Posterior vena cava (tissue), 2 donors: Measurements from ENCODE around the gene C3orf22. TPM values are rescaled to one million over a fixed set of nuclear protein-coding genes. Genes with fewer than 3 reads are reported as not detected.

Source experiments
- DNase-seq: peaks from one replicate; pipeline ENCODE4 v3.0.0-alpha.2; 2020; ENCODE audit warnings: low spot score
- intact Hi-C, 2 donors: fragments of 100-400 bp; cut with DNase I; formaldehyde crosslinking; loops; one replicate each; pipeline versions ENCODE4 v1.14.1 to v1.14.2; 2022 to 2023
- total RNA-seq, 2 donors: library from RNA; stranded (reverse); fragmentation: NEBNext Ultra II Directional; extraction: Animal tissue kit (Norgen Biotek cat#: 25700); gene quantifications; one replicate each; pipeline ENCODE4 v1.2.1, GENCODE V29; 2021
- donor health status: DM: yes; HTN: yes; CAD: no.
- donor health status: DM: yes; HTN: yes; CAD: no.

The C3orf22 gene
- total RNA-seq, 2 donors from 2014 or later, result not detected

DNA sequence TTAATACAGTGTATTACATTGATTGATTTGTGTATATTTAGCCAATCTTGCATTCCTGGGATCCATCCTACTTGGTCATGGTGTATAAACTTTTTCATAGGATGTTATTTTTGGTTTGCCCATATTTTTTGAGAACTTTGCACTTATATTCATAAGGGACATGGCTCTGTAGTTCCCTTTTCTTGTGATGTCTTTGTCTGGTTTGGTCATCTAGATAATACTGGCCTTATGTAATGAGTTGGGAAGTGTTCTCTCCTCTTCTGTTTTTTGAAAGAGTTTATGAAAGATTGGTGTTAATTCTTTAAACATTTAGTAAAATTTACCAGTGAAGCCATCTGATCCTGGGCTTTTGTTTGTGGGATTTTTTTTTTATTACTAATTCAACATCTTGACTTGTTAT, 25.2 kb downstream of the C3orf22 start:
- DNase-seq, result no peak
- intact Hi-C loops, result no loop called here

DNA sequence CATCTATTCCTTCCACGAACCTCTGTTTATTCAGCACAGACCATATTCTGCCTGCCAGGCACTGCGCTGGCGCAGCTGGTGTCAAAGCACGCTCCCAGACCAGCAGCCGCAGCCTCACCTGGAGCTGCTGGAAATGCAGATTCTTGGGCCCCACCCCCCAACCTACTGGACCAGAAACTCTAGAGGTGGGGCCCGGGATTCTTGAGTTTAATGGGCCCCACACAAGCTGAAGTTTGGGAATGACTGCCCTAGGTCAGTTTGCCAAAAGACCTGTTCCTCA, 27.7 kb downstream of the C3orf22 start:
- intact Hi-C loops, result no loop called here
- DNase-seq, result peak; percentile 59

DNA sequence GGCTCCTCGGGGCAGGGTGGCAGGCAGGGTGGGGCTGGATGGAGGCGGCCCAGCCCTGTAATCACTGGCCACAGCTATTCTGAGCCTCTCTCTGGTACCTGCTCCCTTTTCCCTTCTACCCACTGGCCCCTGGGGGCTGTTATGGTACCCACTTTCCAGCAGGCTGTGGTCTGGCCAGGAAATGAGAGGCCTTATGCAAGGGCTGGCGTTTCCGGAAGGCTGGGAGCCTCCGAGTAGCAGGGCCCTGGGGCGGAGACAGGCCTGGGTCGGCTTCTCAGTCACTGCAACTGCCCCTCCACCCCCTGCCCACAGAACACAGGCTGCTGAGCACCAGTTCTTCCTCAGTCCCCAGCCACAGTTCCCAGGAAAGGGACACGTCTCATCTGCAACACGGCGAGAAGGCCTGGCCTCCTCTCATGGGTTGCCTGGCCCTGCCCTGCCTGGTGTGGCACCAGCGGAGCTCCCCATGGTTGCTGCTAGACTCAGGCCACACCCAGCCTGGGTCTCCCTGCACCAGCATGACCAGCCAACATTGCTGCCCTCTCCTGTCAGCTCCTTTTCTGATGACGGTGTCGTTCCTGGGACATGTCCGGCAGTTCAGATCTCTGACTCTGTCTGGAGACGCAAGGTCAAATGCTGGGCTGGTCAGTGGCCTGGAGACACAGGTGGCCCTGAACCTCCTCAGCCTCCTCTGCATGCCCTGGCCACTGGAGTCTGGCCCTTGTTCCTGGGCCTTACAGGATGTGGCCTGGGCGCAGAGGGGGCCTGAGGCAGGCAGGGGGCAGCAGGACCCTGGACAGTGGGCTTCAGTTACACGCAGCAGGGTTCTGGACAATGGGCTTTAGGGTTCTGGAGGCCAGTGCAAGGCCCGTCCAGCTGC, 28.3 kb downstream of the C3orf22 start:
- DNase-seq, result peak; percentile 90
- intact Hi-C loops, result no loop called here

DNA sequence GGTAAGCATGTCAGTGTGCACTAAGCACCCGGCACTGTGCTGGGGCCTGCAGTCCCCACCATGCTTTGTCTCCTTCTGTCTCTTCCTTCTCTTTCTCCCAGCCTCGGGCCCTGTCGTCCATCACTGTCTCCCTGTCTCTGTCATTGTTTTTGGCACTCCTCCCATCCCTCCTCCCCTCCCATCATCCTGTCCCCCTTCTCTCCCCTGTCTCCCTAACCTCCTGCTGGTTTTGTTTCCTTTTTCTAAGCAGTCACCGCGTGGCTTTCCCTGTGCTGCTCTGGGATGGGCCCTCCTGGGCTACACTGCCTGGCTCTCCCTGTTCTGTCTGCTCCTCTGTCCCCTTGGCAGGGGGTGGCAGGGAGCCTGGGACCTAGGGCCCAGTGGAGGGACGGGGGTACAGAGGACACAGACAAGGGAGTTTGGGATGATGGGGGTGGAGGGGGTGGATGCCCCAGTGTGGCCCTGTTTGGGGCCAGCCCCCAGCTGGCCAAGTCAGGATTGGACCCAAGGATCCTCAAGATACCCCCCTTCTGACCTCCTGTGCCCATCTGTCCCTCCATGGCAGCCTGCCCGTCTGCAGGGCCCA, 29.1 kb downstream of the C3orf22 start:
- DNase-seq, result peak; percentile 70
- intact Hi-C loops, result loop anchor here in 1 of 2 donors (10.0 kb wide), 1 partner anchor 1005 kb away; no protein-coding TSS in a partner anchor

DNA sequence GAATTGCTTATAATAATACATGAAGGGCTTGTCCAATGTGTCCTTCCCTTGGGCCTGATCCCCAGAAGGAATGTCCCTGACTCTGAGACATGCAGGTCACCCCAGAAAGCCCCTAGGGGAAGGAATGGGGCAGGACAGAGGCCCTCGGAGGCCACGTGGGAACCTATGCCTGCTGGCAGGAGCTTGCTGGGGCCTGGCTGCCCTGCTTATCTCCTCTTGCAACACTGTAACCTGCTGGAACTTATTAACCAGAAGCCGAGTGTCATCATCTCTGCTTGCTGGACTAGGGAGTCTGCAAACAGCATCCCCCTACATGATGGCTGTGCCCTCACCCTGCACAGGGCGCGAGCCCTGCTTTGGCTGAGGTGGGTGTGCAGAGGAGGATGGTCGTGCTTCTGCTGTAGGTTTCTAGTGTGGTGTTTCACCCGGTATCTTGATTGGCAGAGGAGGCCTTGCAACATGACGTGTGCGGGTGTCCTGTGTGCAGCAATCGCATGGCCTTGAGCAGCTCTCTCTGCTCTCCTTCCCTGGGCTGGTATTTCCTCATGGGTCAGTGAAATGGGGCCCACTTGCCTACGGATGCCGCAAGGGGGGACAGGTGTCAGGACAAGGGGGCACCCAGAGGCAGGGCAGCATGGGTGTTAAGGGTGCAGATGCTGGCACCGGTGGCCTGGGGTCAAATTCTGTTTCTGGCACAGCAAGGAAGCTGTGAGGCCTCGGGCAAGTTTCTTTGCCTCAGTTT, 29.8 kb downstream of the C3orf22 start:
- intact Hi-C loops, result loop anchor here in 1 of 2 donors (10.0 kb wide), 1 partner anchor 1006 kb away; no protein-coding TSS in a partner anchor

DNA sequence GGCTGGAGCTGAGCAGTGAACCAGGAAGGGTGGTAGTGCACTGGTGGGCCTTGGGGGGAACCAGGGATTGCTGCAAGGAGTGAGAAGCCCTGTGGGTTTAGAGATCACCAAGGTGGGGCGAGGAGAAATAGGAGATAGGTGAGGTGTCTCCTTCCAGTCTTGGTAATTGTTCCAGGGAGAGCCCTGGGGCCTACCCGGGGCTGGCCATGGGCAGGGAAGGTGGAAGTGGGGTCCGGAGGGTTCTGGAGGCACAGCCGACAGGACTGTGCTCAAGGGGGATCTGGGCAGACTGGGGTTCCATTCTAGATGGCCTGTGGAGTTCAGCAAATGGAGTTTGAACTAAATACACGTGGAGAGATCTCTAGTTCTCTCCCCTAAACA, 30.3 kb downstream of the C3orf22 start:
- peak; percentile 38 for DNase-seq
- intact Hi-C loops, result loop anchor here in 1 of 2 donors (10.0 kb wide), 1 partner anchor 1006 kb away; no protein-coding TSS in a partner anchor

More for the DNA sequence above, 29.8 kb downstream of the C3orf22 start:
- DNase-seq, result peak; percentile 64

DNA sequence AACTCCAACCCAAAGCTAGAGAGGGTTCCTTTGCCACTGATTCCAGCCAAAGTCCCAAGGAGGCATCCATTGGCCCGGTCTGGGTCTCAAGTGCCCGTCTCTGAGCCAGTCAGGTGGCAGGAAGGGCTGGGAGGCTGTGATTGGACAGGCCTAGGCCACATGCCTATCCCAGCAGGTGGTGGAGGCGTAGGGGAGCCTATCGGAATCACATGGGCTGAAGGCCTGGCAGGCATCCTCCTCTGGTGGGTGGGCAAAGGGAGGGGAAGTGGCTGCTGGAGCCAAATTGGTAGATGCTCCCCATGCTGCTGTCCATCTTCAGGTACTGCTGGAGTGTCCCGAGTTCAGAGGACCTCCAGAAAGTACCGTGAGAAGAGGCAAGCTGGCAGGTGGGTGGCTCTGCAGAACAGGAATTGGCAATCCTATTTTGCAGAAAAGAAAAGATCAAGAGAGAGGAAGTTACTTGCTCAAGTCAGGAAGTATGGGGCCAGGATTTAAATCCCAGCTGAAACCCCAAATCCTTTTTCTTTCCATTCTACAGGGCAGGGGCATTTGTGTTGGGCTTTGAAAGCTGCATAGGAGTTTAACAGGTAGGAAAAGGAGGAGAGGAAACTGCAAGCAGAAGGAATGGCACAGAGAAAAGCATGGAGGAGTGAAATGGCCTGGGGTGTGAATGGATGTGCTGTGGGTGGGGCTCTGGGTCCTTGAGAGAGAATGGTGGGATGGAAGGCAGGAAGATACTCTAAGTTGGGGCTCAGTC, 31.1 kb downstream of the C3orf22 start:
- DNase-seq, result peak; percentile 58
- intact Hi-C loops, result loop anchor here in 1 of 2 donors (10.0 kb wide), 1 partner anchor 1007 kb away; no protein-coding TSS in a partner anchor

DNA sequence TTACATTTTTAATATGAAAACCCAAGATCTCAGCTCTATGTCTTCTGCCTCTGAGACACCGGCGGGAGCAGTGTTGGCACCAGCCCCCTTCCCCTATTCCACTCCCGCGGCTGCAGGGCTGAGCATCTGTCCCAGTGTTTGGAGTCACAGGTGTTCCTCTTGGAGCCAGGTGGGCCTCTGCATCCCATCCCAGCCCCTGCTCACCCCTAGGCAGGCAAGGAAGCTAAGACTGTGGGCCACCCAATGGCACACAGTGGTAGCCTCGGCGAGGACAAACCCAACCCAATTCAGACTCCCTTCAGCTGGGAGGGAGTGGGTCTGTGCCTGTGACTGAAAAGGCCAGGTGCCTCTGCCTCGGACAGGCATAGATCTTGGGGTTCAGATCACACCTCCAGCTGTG, 31.7 kb downstream of the C3orf22 start:
- DNase-seq, result peak; percentile 66
- intact Hi-C loops, result loop anchor here in 1 of 2 donors (10.0 kb wide), 1 partner anchor 1008 kb away; no protein-coding TSS in a partner anchor

DNA sequence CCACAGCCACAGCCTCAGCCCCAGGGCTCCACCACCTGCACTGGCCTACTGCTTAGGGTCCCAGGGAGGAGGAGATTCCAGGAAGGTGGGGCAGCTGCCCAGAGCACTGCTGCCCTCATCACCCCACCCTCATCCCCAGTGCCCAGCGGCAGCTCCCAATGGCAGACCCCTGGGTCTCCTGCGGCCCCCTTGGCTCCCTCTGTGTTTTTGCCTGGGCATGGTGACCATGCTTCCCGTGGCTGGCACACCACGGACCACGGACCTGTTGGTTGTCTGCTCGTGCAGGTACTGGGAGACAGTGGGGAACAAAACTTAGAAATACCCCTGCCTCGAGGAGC, 32.1 kb downstream of the C3orf22 start:
- intact Hi-C loops, result loop anchor here in 1 of 2 donors (10.0 kb wide), 1 partner anchor 1008 kb away; no protein-coding TSS in a partner anchor
- DNase-seq, result peak; percentile 56

DNA sequence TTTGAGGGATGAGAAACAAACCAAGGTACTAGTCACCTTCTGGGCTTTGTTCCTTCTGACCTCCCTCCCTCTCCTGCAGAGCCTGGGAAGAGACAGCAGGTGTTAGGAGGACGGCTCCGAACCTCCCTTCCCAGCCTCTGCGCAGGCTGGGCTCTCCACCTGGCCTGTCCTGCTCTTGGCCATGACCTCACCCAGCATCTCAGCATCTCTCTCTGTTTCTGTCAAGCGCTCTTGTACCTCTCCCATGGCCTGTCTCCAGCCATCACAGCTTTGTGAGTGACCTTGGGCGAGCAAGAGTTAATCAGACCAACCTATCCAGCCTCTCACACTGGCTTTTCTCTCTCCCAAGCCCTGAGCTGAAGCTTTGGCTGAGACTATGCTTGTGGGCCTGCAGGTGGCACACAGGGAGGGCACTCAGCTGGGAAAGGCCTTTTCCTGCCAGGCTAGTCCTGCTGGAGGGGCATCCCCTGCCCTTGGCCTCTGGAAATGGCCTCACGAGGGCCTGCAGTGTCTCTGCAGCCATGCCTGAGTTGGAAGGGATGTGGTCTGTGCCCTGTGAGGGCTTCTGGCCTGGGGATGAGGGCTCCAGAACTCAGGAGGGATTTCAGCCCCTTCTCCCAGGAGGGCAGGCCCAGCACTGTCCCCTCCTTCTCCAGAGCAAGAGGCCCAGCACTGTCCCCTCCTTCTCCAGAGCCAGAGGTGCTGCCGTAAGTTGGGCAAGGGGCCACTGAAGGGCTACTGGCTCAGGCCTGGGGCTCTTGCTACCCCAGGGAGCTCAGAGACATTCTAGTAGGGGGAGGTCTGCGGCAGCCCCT, 32.7 kb downstream of the C3orf22 start:
- intact Hi-C loops, result loop anchor here in 1 of 2 donors (10.0 kb wide), 1 partner anchor 1009 kb away; no protein-coding TSS in a partner anchor
- peak; percentile 50 for DNase-seq

DNA sequence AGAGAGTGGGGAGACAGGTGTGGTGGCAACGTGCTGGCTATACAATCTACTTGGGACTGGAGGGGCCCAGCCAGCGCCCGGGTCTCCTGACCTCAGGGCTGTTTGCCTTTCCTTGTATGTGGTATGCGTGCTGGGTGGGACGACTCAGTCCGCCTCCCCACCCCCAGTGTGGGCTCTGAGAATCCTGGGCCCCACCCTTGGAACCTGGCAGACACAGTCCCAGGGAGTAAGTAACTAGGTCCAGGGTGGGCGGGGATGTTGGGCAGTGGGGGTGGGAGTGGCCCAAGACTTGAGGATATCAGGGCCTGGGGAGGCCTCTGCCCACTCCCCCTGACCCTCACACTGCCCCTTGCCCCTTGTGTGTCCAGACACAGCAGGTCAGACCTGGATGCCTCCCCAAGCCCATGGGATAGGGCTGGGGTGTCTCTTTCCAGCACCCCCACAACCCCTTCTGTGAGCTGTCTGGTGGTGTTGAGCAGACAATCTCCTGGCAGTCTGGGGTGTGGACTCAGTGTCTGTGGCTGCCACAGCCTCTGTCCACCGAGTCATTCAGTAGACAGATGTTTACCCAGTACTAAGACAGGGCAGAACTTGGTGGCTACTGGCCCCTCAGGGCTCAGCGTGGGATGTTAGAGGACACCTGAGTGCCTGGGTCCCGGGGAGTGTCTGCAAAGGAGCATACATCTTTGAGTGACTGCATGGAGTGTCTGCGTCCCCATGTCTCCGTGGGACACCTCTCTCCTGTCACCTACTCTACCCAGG, 33.5 kb downstream of the C3orf22 start:
- intact Hi-C loops, result loop anchor here in 1 of 2 donors (10.0 kb wide), 1 partner anchor 1010 kb away; no protein-coding TSS in a partner anchor
- peak; percentile 56 for DNase-seq

DNA sequence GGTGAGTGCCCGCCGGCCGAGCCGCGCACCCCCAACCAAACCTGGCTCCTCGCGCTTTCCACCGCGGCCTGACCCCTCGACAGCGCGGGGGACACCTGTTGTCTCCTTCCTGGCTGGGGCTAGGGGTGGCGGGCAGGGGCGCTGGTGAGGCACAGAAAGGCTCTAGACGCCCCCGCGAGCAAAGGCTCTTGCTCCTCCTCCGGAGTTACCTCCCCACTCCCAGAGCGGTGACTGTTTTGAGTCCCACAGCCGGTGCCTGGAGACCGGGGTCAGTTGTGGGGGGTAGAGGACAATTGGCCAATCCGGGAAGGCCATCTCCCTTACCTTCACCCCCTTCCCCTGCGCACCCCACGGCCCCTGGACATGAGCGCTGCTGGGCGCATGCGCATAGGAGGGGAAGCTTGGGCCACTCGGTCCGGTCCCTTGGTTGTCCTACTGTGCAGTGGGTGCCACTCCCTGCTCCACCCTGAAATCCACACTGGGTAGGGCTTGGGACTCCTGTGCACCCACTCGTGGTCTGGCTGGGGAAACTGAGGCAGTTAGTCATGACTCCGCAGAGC, 34.2 kb downstream of the C3orf22 start:
- intact Hi-C loops, result loop anchor here in 1 of 2 donors (10.0 kb wide), 1 partner anchor 1010 kb away; no protein-coding TSS in a partner anchor
- peak; percentile 80 for DNase-seq

DNA sequence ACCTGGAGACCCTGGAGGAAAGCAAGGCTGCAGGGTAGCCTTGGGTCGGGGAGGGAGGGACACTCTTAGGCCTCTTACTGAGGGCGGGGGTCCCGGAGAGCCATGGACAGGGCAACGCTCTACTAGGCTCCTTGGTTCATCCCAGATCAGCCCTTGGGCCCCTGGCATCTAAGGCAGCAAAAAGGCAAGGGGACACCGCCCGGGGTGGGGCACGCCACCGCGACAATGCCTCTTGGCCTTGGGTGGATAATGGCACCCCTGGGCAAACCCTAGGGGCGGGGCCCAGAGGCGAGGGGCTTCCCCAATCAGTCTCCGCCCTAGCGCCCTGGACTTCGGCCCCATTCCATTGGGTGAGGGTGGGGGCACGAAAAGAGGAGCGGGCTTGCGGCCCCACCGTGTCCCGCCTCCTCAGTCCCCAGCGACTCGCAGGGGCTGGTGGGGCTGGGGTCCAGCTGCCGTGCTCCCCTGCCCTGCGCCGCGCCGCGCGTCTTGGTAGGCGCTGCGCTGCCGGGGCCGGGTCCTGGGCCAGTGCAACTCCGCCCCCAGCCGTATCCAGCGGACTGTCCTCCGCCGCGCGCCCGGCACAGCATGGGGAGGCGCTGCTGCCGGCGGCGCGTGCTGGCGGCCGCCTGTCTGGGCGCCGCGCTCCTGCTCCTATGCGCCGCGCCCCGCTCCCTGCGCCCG, 34.8 kb downstream of the C3orf22 start, which contains the start of gene CHST13:
TSS of gene CHST13 (plus strand) at position 411 of the 684 bp plus-strand sequence. CDS start at position 589, 178 bp downstream.
- intact Hi-C loops, result loop anchor here in 1 of 2 donors (10.0 kb wide), 1 partner anchor 1011 kb away; no protein-coding TSS in a partner anchor
- peak; percentile 91 for DNase-seq

DNA sequence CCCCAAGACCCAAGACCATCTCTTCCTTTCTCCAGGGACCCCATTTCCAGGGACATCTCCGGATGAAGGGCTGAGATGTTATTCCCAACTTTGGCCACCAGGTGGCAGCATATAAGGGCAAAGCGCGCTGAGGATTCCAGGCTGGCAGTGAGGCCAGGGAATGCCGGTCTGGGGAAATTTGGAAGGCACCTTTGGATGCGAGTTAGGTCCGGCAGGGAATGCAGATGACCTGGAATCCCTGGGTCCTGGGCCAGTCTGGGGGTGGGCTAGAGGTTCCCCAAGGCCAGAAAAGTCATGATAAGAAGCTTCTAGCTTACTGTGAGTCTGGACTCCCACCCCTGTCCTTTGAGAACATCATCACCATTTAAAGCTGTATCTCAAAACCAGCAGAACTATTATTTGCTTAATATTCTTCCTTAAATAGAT, 36.4 kb downstream of the C3orf22 start:
- DNase-seq, result peak; percentile 85
- intact Hi-C loops, result loop anchor here in 1 of 2 donors (10.0 kb wide), 1 partner anchor 1012 kb away; no protein-coding TSS in a partner anchor

DNA sequence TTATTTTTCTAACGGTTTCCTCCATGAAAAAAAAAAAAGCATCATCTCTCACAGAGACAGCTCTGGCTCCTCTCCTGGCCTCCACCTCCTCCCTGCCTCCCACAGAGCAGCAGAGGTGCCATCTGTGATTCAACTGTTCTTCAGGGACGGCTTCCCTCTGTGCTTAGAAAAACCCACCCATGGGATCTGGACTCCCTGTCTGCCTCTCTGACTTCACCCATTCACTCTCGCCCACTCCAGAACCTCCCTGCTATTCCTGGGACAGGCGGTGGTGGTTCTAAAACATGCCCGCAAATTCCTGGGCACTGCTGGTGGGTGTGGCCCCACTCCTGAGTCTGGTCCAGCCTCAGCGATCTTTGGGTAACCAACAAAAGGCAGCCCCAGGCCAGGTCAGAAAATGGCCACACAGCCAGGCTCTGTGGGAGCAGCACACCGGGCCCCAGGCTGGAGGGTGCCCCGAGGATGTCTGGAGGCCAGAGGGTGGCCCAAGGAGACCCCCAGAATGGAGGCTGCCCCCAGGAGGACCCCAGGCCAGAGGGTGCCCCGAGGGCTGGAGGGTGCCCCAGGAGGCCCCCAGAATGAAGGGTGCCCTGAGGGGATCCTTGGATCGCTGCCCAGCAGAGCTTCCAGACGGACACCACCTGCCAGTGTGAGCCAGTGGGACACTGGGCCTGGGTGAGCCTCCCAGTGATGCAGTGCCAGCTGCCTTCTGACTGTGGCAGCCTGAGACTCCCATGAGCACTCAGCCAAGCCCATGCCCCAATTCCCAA, 37.4 kb downstream of the C3orf22 start:
- DNase-seq, result peak; percentile 72
- intact Hi-C loops, result loop anchor here in 1 of 2 donors (10.0 kb wide), 1 partner anchor 1013 kb away; no protein-coding TSS in a partner anchor
